Kidney (tissue), 14 donors: Measurements from ENCODE around the gene ASIP. TPM values are rescaled to one million over a fixed set of nuclear protein-coding genes. Genes with fewer than 3 reads are reported as not detected.
"Not testable (repeated sequence)": the region's sequence is repeated elsewhere in the genome, so short reads cannot be mapped to it uniquely, and the experiment has no call there.

ENCODE experiments used
- DNase-seq, 5 donors: peaks; one replicate each; pipeline ENCODE4 v3.0.0-alpha.2; 2013 to 2020
- FAIRE-seq: peaks from 2 replicates; lab custom pipeline; 2012; peaks lifted over from hg19 to GRCh38; lab: Jason Lieb, UNC
- H3K27ac ChIP-seq, 2 donors: one replicate each; pipeline ENCODE4 v1.7.0; 2013; ENCODE audit warnings: low read depth in 2 of 2, low read length in 2 of 2, inconsistent platforms in 1 of 2
- H3K27me3 ChIP-seq: one replicate; pipeline ENCODE4 v1.7.1; 2013; ENCODE audit warnings: low read length, inconsistent platforms; ENCODE audit not compliant: control insufficient read depth, insufficient read depth
- H3K36me3 ChIP-seq, 3 donors: one replicate each; pipeline versions ENCODE4 v1.7.0 to v1.7.1; 2013; ENCODE audit warnings: low read length in 3 of 3, control low read depth in 1 of 3, inconsistent platforms in 1 of 3; ENCODE audit not compliant: insufficient read depth in 3 of 3, control insufficient read depth in 2 of 3
- H3K4me1 ChIP-seq, 3 donors: one replicate each; pipeline versions ENCODE4 v1.7.0 to v1.7.1; 2013; ENCODE audit warnings: low read length in 3 of 3, inconsistent platforms in 1 of 3, low read depth in 1 of 3; ENCODE audit not compliant: control insufficient read depth in 2 of 3, insufficient read depth in 2 of 3
- H3K4me3 ChIP-seq, 3 donors: one replicate each; pipeline versions ENCODE4 v1.7.0 to v1.8.1; 2013; ENCODE audit warnings: low read length in 3 of 3, control low read depth in 1 of 3, inconsistent platforms in 1 of 3
- H3K9ac ChIP-seq, 3 donors: one replicate each; pipeline versions ENCODE4 v1.7.0 to v1.7.1; 2013; ENCODE audit warnings: low read length in 3 of 3, control low read depth in 1 of 3, inconsistent platforms in 1 of 3
- H3K9me3 ChIP-seq, 3 donors: one replicate each; pipeline versions ENCODE4 v1.7.0 to v1.7.1; 2013; ENCODE audit warnings: low read length in 3 of 3, control low read depth in 1 of 3, inconsistent platforms in 1 of 3; ENCODE audit not compliant: control insufficient read depth in 2 of 3, insufficient read depth in 1 of 3
- CTCF ChIP-seq: IDR thresholded peaks from 3 replicates; pipeline ENCODE4 v1.5.1; 2012; ENCODE audit warnings: mild to moderate bottlenecking, moderate library complexity, borderline replicate concordance; ENCODE audit not compliant: insufficient read depth; ENCODE audit errors: extremely low read depth
- intact Hi-C: fragments of 100-400 bp; cut with DNase I; formaldehyde crosslinking; loops from one replicate; pipeline ENCODE4 v1.11.1; 2022
- polyA plus RNA-seq: library from polyadenylated mRNA; stranded (reverse); fragments of 350-450 nt; fragmentation: Illumina TruSeq; extraction: RNeasy Lipid Tissue Mini Kit (QIAGEN cat#74804); gene quantifications from one replicate; pipeline ENCODE4 v1.2.3, GENCODE V29; 2014; ENCODE audit warnings: low read depth, low replicate concordance; ENCODE audit not compliant: insufficient read depth
- total RNA-seq: library from RNA; stranded (reverse); fragmentation: NEBNext Ultra II Directional; extraction: Animal tissue kit (Norgen Biotek cat#: 25700); gene quantifications from one replicate; pipeline ENCODE4 v1.2.1, GENCODE V29; 2021
- donor health status: control.
- donor health status: control.
- donor health status: control.
- donor health status: control.
- donor health status: control.
- donor health status: DM: yes; HTN: yes; CAD: no.
- donor health status: Normal renal cell carcinoma (clear cell type).

Gene ASIP
- total and polyA plus RNA-seq, 2 donors from 2014 or later = 0.84 TPM; not detected in 1

GRCh38 chr20:34240121-34240520 is 1.1 kb upstream of the ASIP start:
- DNase-seq (no peak), FAIRE-seq (no peak)
- Histone ChIP-seq H3K27me3 (no peaks in the 10 kb centered on the region), H3K27ac (no peak overlapping the region), H3K4me3 (no peak overlapping the region), H3K4me1 (no peaks in the 10 kb centered on the region), H3K9ac (no peak overlapping the region), H3K9me3 (peaks cover 0 to 3% (median 2%) of the 10 kb centered on the region in 3 donors), H3K36me3 (no peaks in the 10 kb centered on the region)
- intact Hi-C loops = no loop called here
- TF ChIP-seq CTCF = no peak

GRCh38 chr20:34242015-34242414 is 792 bp downstream of the ASIP start:
- H3K9ac ChIP-seq, FAIRE-seq, H3K27ac ChIP-seq, intact Hi-C loops, H3K36me3 ChIP-seq, DNase-seq, H3K4me3 ChIP-seq, H3K27me3 ChIP-seq, H3K4me1 ChIP-seq, H3K9me3 ChIP-seq: not testable (repeated sequence)

GRCh38 chr20:34242879-34243278 is 1.7 kb downstream of the ASIP start:
- no peak for TF ChIP-seq CTCF
- no peak for DNase-seq
- FAIRE-seq = no peak
- intact Hi-C loops = no loop called here
- Histone ChIP-seq H3K9me3 (peaks cover 0 to 3% (median 2%) of the 10 kb centered on the region in 3 donors), H3K4me1 (no peaks in the 10 kb centered on the region), H3K36me3 (no peaks in the 10 kb centered on the region), H3K27me3 (no peaks in the 10 kb centered on the region), H3K4me3 (no peak overlapping the region), H3K9ac (no peak overlapping the region), H3K27ac (no peak overlapping the region)

- FAIRE-seq (no peak), DNase-seq (no peak)
- Histone ChIP-seq H3K4me1 (no peaks in the 10 kb centered on the region), H3K27ac (no peak overlapping the region), H3K9ac (no peak overlapping the region), H3K9me3 (no peaks in the 10 kb centered on the region), H3K27me3 (no peaks in the 10 kb centered on the region), H3K36me3 (no peaks in the 10 kb centered on the region), H3K4me3 (no peak overlapping the region)
- no peak for TF ChIP-seq CTCF
- intact Hi-C loops = no loop called here
Measured at GRCh38 chr20:34243377-34243776, 2.2 kb downstream of the ASIP start.
